ENCODE measurements around the gene KRT2.

KRT2 gene

GRCh38 chr12:52667509-52667908 is 15.5 kb upstream of the KRT2 start:
- Histone ChIP-seq H3K27me3 (ENCODE audit: insufficient read depth, low read depth) (peaks cover 18% of the 10 kb centered on the region; the same call in 1 of the 2 replicates), H3K79me2 (ENCODE audit: insufficient read depth, low read depth) (no peaks in the 10 kb centered on the region), H2AFZ (ENCODE audit: low read depth) (no peak overlapping the region)

GRCh38 chr12:52666471-52666870 is 14.5 kb upstream of the KRT2 start:
- H2AFZ ChIP-seq (ENCODE audit: low read depth): no peak overlapping the region
- no peak overlapping the region for H3K4me2 ChIP-seq
- no peaks in the 10 kb centered on the region for H4K20me1 ChIP-seq (ENCODE audit: insufficient read depth)
- H3K79me2 ChIP-seq (ENCODE audit: insufficient read depth, low read depth): no peaks in the 10 kb centered on the region
- peaks cover 18% of the 10 kb centered on the region; the same call in 1 of the 2 replicates for H3K27me3 ChIP-seq (ENCODE audit: insufficient read depth, low read depth)
- no peak overlapping the region for H3K4me3 ChIP-seq (IDR thresholded peaks at IDR 0.05; ENCODE audit: insufficient read depth, low read depth, low read length)
- no peak overlapping the region for H3K9ac ChIP-seq
- no peak for TF ChIP-seq CTCF (conservative IDR thresholded peaks at IDR 0.05; ENCODE audit: low read depth, low read length)
- H3K36me3 ChIP-seq (ENCODE audit: insufficient read depth): no peaks in the 10 kb centered on the region
- H3K27ac ChIP-seq: no peak overlapping the region
- H3K4me1 ChIP-seq (ENCODE audit: low read depth, poor library complexity, severe bottlenecking): no peaks in the 10 kb centered on the region

More at GRCh38 chr12:52667509-52667908, 15.5 kb upstream of the KRT2 start:
- Histone ChIP-seq H3K9ac (no peak overlapping the region), H4K20me1 (ENCODE audit: insufficient read depth) (no peaks in the 10 kb centered on the region), H3K4me1 (ENCODE audit: low read depth, poor library complexity, severe bottlenecking) (no peaks in the 10 kb centered on the region), H3K36me3 (ENCODE audit: insufficient read depth) (no peaks in the 10 kb centered on the region), H3K4me3 (IDR thresholded peaks at IDR 0.05; ENCODE audit: insufficient read depth, low read depth, low read length) (no peak overlapping the region), H3K4me2 (no peak overlapping the region), H3K27ac (no peak overlapping the region)
- no peak for TF ChIP-seq CTCF (conservative IDR thresholded peaks at IDR 0.05; ENCODE audit: low read depth, low read length)

GRCh38 chr12:52663420-52663819 is 11.4 kb upstream of the KRT2 start:
- no peak overlapping the region for H3K4me2 ChIP-seq
- no peak for TF ChIP-seq CTCF (conservative IDR thresholded peaks at IDR 0.05; ENCODE audit: low read depth, low read length)
- no peaks in the 10 kb centered on the region for H3K79me2 ChIP-seq (ENCODE audit: insufficient read depth, low read depth)
- no peak overlapping the region for H2AFZ ChIP-seq (ENCODE audit: low read depth)
- H3K4me3 ChIP-seq (IDR thresholded peaks at IDR 0.05; ENCODE audit: insufficient read depth, low read depth, low read length): no peak overlapping the region
- H3K36me3 ChIP-seq (ENCODE audit: insufficient read depth): no peaks in the 10 kb centered on the region
- no peaks in the 10 kb centered on the region for H4K20me1 ChIP-seq (ENCODE audit: insufficient read depth)
- H3K27ac ChIP-seq: no peak overlapping the region
- peaks cover 15% of the 10 kb centered on the region; the same call in 1 of the 2 replicates for H3K27me3 ChIP-seq (ENCODE audit: insufficient read depth, low read depth)
- H3K9ac ChIP-seq: no peak overlapping the region
- no peaks in the 10 kb centered on the region for H3K4me1 ChIP-seq (ENCODE audit: low read depth, poor library complexity, severe bottlenecking)

GRCh38 chr12:52662918-52663229 is 10.9 kb upstream of the KRT2 start:
- TF ChIP-seq CTCF (conservative IDR thresholded peaks at IDR 0.05; ENCODE audit: low read depth, low read length): no peak
- Histone ChIP-seq H3K9ac (no peak overlapping the region), H4K20me1 (ENCODE audit: insufficient read depth) (no peaks in the 10 kb centered on the region), H2AFZ (ENCODE audit: low read depth) (no peak overlapping the region), H3K4me3 (IDR thresholded peaks at IDR 0.05; ENCODE audit: insufficient read depth, low read depth, low read length) (no peak overlapping the region), H3K4me1 (ENCODE audit: low read depth, poor library complexity, severe bottlenecking) (no peaks in the 10 kb centered on the region), H3K4me2 (no peak overlapping the region), H3K36me3 (ENCODE audit: insufficient read depth) (no peaks in the 10 kb centered on the region), H3K27me3 (ENCODE audit: insufficient read depth, low read depth) (peaks cover 15% of the 10 kb centered on the region; the same call in 1 of the 2 replicates), H3K27ac (no peak overlapping the region), H3K79me2 (ENCODE audit: insufficient read depth, low read depth) (no peaks in the 10 kb centered on the region)

Data from KMS-11 (cell line).